OCI-LY7 (cell line): Measurements from ENCODE around the gene HSD17B4. TPM values are rescaled to one million over a fixed set of nuclear protein-coding genes. Genes with fewer than 3 reads are reported as not detected.
"Not testable (repeated sequence)": the region's sequence is repeated elsewhere in the genome, so short reads cannot be mapped to it uniquely, and the experiment has no call there.

Experiments
- BruUV-seq: library from RNA; stranded (reverse); fragments of 400-500 nt; replicated peaks from 2 replicates; lab custom pipeline; 2021; lab: Mats Ljungman, UMichigan
- CTCF ChIA-PET: fragments of 300-600 bp; sonication (Branson Sonifier 250); formaldehyde crosslinking; loops from one replicate; lab custom pipeline; 2022; ENCODE audit warnings: antibody characterized with exemption; ENCODE audit not compliant: unreplicated experiment; lab: Charles Lee
- POLR2A ChIA-PET: fragments of 300-600 bp; sonication (Branson Sonifier 250); formaldehyde crosslinking; loops from one replicate; lab custom pipeline; 2022; ENCODE audit warnings: antibody characterized with exemption; lab: Charles Lee
- DNase-seq: peaks from one replicate; pipeline ENCODE4 v3.0.0-alpha.2; 2015; ENCODE audit warnings: low spot score
- H2AFZ ChIP-seq: fragments of 200-600 bp; sonication (generic), shearing (Covaris generic); 2 replicates; pipeline ENCODE4 v1.6.1; 2014; ENCODE audit warnings: mild to moderate bottlenecking, antibody characterized with exemption, low read length, moderate library complexity
- H3K27ac ChIP-seq: fragments of 200-600 bp; sonication (generic); 2 replicates; pipeline ENCODE4 v1.5.1; 2014; ENCODE audit warnings: mixed run types, low read depth, mild to moderate bottlenecking, moderate library complexity, low read length, inconsistent platforms; ENCODE audit not compliant: poor library complexity, severe bottlenecking
- H3K36me3 ChIP-seq: fragments of 200-600 bp; sonication (generic); 2 replicates; pipeline ENCODE4 v1.6.1; 2014; ENCODE audit warnings: mild to moderate bottlenecking, antibody characterized with exemption, low read length, moderate library complexity, mixed read lengths; ENCODE audit not compliant: insufficient read depth
- H3K4me1 ChIP-seq: fragments of 200-600 bp; sonication (generic); 2 replicates; pipeline ENCODE4 v1.5.1; 2014; ENCODE audit warnings: mild to moderate bottlenecking, low read length; ENCODE audit not compliant: insufficient read depth, poor library complexity, severe bottlenecking
- H3K4me2 ChIP-seq: fragments of 200-600 bp; sonication (generic); 2 replicates; pipeline ENCODE4 v1.6.1; 2014; ENCODE audit warnings: mild to moderate bottlenecking, low read length
- H3K4me3 ChIP-seq: fragments of 200-600 bp; sonication (generic); 2 replicates; pipeline ENCODE4 v1.5.1; 2014; ENCODE audit warnings: mild to moderate bottlenecking, low read depth, low read length; ENCODE audit not compliant: poor library complexity, severe bottlenecking
- H3K79me2 ChIP-seq: fragments of 200-600 bp; sonication (generic); 2 replicates; pipeline ENCODE4 v1.6.1; 2016; ENCODE audit warnings: low read depth, mild to moderate bottlenecking, low read length, moderate library complexity, mixed read lengths; ENCODE audit not compliant: insufficient read depth
- H3K9me2 ChIP-seq: fragments of 200-600 bp; sonication (generic); 2 replicates; pipeline ENCODE4 v1.6.1; 2016; ENCODE audit warnings: mild to moderate bottlenecking, low read length, mixed read lengths; ENCODE audit not compliant: insufficient read depth
- H3K9me3 ChIP-seq: fragments of 200-600 bp; sonication (generic); 2 replicates; pipeline ENCODE4 v1.6.1; 2014; ENCODE audit warnings: mild to moderate bottlenecking, mixed run types, low read length, mixed read lengths
- H4K20me1 ChIP-seq: fragments of 200-600 bp; sonication (generic); 2 replicates; pipeline ENCODE4 v1.6.1; 2014; ENCODE audit warnings: mild to moderate bottlenecking, antibody characterized with exemption, low read length, moderate library complexity, mixed read lengths; ENCODE audit not compliant: insufficient read depth
- EZH2phosphoT487 ChIP-seq: fragments of 200-600 bp; sonication (generic); IDR thresholded peaks from 2 replicates; pipeline ENCODE4 v1.6.1; 2018; ENCODE audit warnings: low read depth, borderline replicate concordance, mild to moderate bottlenecking, mixed run types, antibody characterized with exemption, low read length, moderate library complexity, mixed read lengths
- intact Hi-C: fragments of 100-400 bp; cut with micrococcal nuclease; formaldehyde crosslinking; loops from one replicate; pipeline ENCODE4 v1.10.0; 2022; ENCODE audit not compliant: unreplicated experiment
- total RNA-seq, 2 experiments: library from RNA; depleted of rRNA in 1 of 2; stranded (reverse); fragments of >200 nt in 1 of 2; shearing (Covaris generic) in 1 of 2; gene quantifications; 2 replicates each; pipeline ENCODE4 v1.2.3, GENCODE V29; 2014 to 2022
- TF ChIP-seq, protein P1 (sequence below): fragments of 200-600 bp; sonication (generic); conservative IDR thresholded peaks from 2 replicates; pipeline ENCODE4 v1.5.1; 2014; ENCODE audit warnings: mild to moderate bottlenecking, antibody characterized with exemption, low read length, moderate library complexity, mixed read lengths

HSD17B4 gene
- total RNA-seq, 2 experiments from 2014 or later: 55.4 to 145 TPM

DNA sequence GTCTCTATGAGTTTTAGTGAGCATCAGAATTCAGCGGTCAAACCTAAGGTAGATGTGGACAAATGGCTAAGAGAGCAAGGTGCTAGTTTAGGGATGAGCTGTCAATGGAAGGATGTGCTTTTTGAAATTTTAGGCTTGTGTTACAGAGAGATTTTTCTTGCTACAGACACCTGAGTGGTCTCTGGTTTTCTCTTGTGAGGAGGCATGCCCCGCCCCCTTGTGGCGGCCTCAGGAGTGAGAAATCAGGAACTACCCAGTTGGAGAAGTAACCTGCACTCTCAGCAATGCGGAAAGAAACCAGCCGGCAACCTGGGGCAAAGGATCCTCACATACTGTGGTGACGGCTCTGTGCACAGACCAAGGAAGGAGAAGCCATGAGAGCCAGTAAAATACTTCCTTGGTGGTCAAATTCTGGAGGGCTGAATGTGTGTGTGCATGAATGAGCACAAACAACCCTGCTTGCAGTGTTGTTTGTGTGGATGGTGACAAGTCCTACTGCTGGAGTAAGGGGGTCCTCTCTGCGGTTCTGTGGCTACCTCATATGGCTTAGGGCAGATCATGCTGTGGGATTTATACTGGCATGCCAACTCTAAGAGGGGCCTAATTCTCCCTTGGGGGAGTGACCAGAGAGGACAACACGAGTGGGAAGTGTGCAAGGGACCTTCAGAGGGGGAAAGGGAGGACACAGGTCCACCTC is 16.7 kb upstream of the HSD17B4 start:
- TF ChIP-seq, protein P1, sequence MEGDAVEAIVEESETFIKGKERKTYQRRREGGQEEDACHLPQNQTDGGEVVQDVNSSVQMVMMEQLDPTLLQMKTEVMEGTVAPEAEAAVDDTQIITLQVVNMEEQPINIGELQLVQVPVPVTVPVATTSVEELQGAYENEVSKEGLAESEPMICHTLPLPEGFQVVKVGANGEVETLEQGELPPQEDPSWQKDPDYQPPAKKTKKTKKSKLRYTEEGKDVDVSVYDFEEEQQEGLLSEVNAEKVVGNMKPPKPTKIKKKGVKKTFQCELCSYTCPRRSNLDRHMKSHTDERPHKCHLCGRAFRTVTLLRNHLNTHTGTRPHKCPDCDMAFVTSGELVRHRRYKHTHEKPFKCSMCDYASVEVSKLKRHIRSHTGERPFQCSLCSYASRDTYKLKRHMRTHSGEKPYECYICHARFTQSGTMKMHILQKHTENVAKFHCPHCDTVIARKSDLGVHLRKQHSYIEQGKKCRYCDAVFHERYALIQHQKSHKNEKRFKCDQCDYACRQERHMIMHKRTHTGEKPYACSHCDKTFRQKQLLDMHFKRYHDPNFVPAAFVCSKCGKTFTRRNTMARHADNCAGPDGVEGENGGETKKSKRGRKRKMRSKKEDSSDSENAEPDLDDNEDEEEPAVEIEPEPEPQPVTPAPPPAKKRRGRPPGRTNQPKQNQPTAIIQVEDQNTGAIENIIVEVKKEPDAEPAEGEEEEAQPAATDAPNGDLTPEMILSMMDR: peak; percentile 92
- TF ChIP-seq EZH2phosphoT487: no peak
- Histone ChIP-seq H4K20me1 (no peaks in the 10 kb centered on the region), H3K4me3 (no peak overlapping the region), H3K79me2 (no peaks in the 10 kb centered on the region), H3K4me1 (no peaks in the 10 kb centered on the region), H3K27ac (no peak overlapping the region), H2AFZ (peak overlapping the region; percentile 34; the same call in 1 of the 2 replicates), H3K9me2 (no peaks in the 10 kb centered on the region), H3K9me3 (0 out of 2 replicates have a peak, but pooled peaks cover 4% of the 10 kb centered on the region), H3K36me3 (no peaks in the 10 kb centered on the region), H3K4me2 (no peak overlapping the region)
- DNase-seq: peak; percentile 80
- BruUV-seq: no TSS peak
- POLR2A ChIA-PET: interaction anchor here (0.6 to 1.2 kb wide), 5 partner anchors 10 to 161 kb away, joined by 3 to 5 read pairs (median 3); no protein-coding TSS in a partner anchor
- intact Hi-C loops: loop anchor here (1.0 kb wide), 2 partner anchors 413 to 447 kb away; partner anchors contain the start of gene DTWD2
- CTCF ChIA-PET: interaction anchor here (0.5 to 1.5 kb wide), 4 partner anchors 23 to 447 kb away, joined by 3 to 7 read pairs (median 4); partner anchors contain the start of gene DTWD2

DNA sequence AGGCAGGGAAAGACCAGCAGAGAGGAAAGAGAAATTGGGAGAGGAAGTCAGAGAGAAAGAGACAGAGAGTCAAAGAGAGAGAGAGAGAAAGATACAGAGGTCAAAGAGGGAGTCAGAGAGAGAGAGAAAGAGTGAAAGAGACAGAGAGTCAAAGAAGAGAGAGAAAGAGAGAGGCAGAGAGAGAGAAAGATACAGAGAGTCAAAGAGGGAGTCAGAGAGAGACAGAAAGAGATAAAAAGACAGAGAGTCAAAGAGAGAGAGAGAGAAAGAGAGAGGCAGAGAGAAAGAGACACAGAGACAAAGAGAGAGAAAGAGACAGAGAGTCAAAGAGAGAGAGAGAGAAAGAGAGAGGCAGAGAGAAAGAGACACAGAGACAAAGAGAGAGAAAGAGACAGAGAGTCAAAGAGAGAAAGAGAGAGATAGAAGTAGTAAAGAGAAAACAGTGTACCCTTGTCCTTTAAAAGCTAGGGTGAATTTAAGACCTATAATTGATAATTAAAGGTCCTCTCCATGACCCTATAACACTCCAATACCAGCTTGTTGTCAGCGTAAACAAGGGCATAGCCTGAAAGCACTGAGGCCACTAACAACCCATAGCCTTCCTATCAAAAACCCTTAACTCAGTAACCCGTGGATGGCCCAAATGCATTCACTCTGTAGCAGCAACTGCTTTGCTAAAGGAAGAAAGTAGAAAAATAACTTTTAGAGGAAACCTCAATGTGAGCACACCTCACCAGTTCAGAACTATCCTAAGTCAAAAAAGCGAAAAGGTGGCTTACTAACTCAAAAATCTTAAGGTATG is 14.3 kb upstream of the HSD17B4 start:
- H3K9me2 ChIP-seq, H3K36me3 ChIP-seq, H4K20me1 ChIP-seq, H3K4me1 ChIP-seq, intact Hi-C loops, DNase-seq, CTCF ChIA-PET, H2AFZ ChIP-seq, H3K4me2 ChIP-seq, H3K79me2 ChIP-seq, H3K9me3 ChIP-seq, BruUV-seq, H3K27ac ChIP-seq, H3K4me3 ChIP-seq: not testable (repeated sequence)
- POLR2A ChIA-PET: interaction anchor here (0.7 to 0.8 kb wide), 2 partner anchors 10 to 85 kb away, joined by 5 to 6 read pairs; no protein-coding TSS in a partner anchor

DNA sequence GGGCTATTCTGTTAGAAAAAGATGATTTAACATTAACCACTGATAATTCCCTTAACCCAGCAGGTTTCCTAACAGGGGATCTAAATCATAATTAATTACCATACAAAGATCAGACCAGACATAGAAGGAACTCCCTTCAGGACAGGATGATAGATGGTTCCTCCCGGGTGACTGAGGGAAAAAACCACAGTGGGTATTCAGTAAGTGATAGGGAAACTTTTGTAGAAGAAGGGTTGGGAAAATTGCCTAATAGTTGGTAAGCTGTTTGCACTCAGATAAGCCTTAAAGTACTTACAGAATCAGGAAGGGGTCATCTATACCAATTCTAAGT is 13.7 kb upstream of the HSD17B4 start:
- H3K27ac ChIP-seq, H3K79me2 ChIP-seq, H3K4me3 ChIP-seq, CTCF ChIA-PET, H3K9me2 ChIP-seq, H3K4me1 ChIP-seq, intact Hi-C loops, H4K20me1 ChIP-seq, H3K9me3 ChIP-seq, H2AFZ ChIP-seq, BruUV-seq, H3K4me2 ChIP-seq, DNase-seq, H3K36me3 ChIP-seq: not testable (repeated sequence)
- POLR2A ChIA-PET: interaction anchor here (0.8 kb wide), 1 partner anchor 85 kb away, joined by 5 read pairs; no protein-coding TSS in a partner anchor
